ENCODE data around the gene ZEB2. TPM values are rescaled to one million over a fixed set of nuclear protein-coding genes. Genes with fewer than 3 reads are reported as not detected.

The ZEB2 gene
- total RNA-seq, 1 experiment from 2014 or later, result 1.7 TPM

- in situ Hi-C loops (cut with HindIII; ENCODE audit: low pct_unique_long_range_greater_than_20kb, low sequenced_read_pairs), result no loop called here
Measured at GRCh38 chr2:144464730-144465129, 55.2 kb downstream of the ZEB2 start.

GRCh38 chr2:144463266-144463665 lies 56.7 kb downstream of the ZEB2 start:
- in situ Hi-C loops (cut with HindIII; ENCODE audit: low pct_unique_long_range_greater_than_20kb, low sequenced_read_pairs), result no loop called here
- no peak for DNase-seq (ENCODE audit: low read depth)

More at GRCh38 chr2:144464730-144465129, 55.2 kb downstream of the ZEB2 start:
- no peak for DNase-seq (ENCODE audit: low read depth)

- in situ Hi-C loops (cut with HindIII; ENCODE audit: low pct_unique_long_range_greater_than_20kb, low sequenced_read_pairs), result no loop called here
- no peak for DNase-seq (ENCODE audit: low read depth)
Measured at GRCh38 chr2:144462266-144462665, 57.7 kb downstream of the ZEB2 start.

- in situ Hi-C loops (cut with HindIII; ENCODE audit: low pct_unique_long_range_greater_than_20kb, low sequenced_read_pairs), result no loop called here
- DNase-seq (ENCODE audit: low read depth), result no peak
Measured at GRCh38 chr2:144461308-144461766, 58.6 kb downstream of the ZEB2 start.

DNA sequence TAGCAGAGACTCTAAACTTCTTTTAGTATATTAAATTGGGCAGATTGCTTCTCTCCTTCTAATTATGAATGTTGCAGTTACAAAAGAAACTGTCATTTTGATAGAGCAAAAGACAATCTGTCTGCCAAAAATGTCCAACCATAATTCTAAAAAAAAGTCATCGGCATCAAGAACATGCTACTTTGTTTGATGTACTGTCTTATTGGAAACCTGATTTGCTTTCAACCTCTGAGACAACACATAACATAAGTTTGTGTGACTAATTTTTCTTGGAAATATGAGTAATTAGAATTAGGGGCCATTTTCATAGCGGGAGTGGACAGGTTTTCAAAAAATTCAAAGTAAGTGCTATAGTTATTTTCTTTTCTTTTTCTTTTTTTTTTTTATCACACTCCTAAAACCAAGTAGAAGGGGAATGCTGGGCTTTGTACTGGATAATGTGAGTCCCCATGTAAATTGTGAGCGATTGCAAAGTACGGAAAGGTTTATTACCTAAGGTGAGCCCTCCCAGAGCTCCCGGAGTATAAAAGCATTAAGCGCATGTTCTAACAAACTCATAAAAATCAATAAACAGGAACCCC lies 59.1 kb downstream of the ZEB2 start:
- in situ Hi-C loops (cut with HindIII; ENCODE audit: low pct_unique_long_range_greater_than_20kb, low sequenced_read_pairs), result no loop called here

GRCh38 chr2:144459937-144460336 lies 60.0 kb downstream of the ZEB2 start:
- DNase-seq (ENCODE audit: low read depth), result no peak
- in situ Hi-C loops (cut with HindIII; ENCODE audit: low pct_unique_long_range_greater_than_20kb, low sequenced_read_pairs), result no loop called here

More for the DNA sequence above, 59.1 kb downstream of the ZEB2 start:
- no peak for DNase-seq (ENCODE audit: low read depth)

DNA sequence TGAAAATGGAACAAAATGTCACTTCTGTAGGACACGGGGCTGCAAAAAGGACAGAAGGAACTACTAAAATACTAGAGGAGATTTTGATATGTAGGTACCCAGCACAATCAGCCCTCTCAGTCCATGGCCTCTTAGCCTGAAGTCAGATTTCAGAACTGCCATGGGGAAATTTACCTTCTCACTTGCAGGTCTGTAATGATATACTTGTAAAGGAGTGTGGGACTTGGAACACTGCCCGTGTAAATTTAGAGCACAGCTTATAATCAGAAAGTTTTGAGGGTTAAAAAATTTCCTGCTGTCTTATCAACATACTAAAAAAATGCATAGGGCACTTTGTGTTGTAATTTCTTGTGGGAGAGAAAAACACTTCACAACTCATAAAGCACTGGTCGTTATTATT lies 60.6 kb downstream of the ZEB2 start:
- no peak for DNase-seq (ENCODE audit: low read depth)
- in situ Hi-C loops (cut with HindIII; ENCODE audit: low pct_unique_long_range_greater_than_20kb, low sequenced_read_pairs), result no loop called here

GRCh38 chr2:144458541-144458940 lies 61.4 kb downstream of the ZEB2 start:
- no peak for DNase-seq (ENCODE audit: low read depth)
- in situ Hi-C loops (cut with HindIII; ENCODE audit: low pct_unique_long_range_greater_than_20kb, low sequenced_read_pairs), result no loop called here

DNA sequence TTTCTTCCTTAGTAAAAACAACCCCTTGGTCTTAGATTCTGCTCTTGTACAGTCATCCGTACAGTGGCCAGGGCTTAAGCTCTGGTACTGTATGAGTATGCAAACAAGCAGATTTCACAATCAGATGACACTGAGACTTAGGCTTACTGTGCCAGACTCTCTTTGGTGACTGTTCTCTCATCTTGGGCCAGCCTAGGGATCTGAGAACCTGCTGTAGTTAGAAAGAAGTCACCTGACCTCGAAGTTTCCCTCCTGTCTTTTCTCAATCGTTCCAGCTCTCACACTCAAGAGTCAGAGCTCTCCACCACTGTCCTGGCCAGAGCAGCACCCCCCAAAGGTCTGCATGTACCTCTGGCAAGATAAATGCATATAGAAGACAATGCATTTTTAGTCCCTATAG lies 63.2 kb downstream of the ZEB2 start:
- in situ Hi-C loops (cut with HindIII; ENCODE audit: low pct_unique_long_range_greater_than_20kb, low sequenced_read_pairs), result no loop called here
- no peak for DNase-seq (ENCODE audit: low read depth)

GRCh38 chr2:144455987-144456386 lies 63.9 kb downstream of the ZEB2 start:
- in situ Hi-C loops (cut with HindIII; ENCODE audit: low pct_unique_long_range_greater_than_20kb, low sequenced_read_pairs), result no loop called here
- DNase-seq (ENCODE audit: low read depth), result no peak

- no peak for DNase-seq (ENCODE audit: low read depth)
- in situ Hi-C loops (cut with HindIII; ENCODE audit: low pct_unique_long_range_greater_than_20kb, low sequenced_read_pairs), result no loop called here
Measured at GRCh38 chr2:144454466-144455287, 65.2 kb downstream of the ZEB2 start.

- in situ Hi-C loops (cut with HindIII; ENCODE audit: low pct_unique_long_range_greater_than_20kb, low sequenced_read_pairs), result no loop called here
- no peak for DNase-seq (ENCODE audit: low read depth)
Measured at GRCh38 chr2:144453486-144454158, 66.3 kb downstream of the ZEB2 start.

GRCh38 chr2:144452989-144453336 lies 67.0 kb downstream of the ZEB2 start:
- in situ Hi-C loops (cut with HindIII; ENCODE audit: low pct_unique_long_range_greater_than_20kb, low sequenced_read_pairs), result no loop called here
- no peak for DNase-seq (ENCODE audit: low read depth)

DNA sequence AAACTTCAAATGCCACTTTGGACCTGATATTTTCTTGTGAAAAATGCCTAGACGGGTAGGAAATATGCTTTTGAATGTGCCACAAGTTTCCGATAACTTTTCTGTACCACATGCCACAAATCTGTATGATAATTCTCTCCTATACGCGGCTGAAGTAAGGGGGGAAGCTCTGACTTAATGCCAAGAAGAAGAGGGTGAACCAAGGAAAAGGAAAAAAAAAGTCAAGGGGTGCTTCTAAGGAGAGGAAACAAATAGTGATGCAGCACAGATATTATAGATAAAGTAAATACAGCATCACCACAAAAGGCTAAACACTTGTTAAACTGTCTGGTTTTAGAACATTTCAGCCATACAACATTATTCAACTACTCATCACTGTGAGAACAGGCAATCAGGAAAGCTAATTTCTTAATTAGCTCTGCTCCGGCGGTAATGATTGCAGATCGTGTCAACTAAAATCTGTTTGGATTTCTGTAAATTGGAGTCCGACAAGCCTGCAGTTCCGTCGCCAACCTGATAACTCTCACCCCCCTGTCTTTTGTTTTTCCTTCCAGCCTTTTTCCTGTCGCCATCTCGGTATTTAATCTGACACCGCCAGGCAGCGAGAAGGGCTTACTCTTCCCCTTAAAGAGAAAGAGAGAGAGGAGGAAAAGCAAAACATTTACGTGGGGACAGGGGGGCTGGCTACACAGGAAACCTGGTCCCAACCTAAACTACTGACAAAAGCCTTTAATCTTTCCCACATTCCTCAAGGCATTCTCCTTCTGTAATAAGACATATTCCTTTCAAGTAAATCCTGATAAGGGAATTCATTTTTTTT lies 67.5 kb downstream of the ZEB2 start:
- DNase-seq (ENCODE audit: low read depth), result no peak
- in situ Hi-C loops (cut with HindIII; ENCODE audit: low pct_unique_long_range_greater_than_20kb, low sequenced_read_pairs), result no loop called here

GRCh38 chr2:144451443-144451842 lies 68.5 kb downstream of the ZEB2 start:
- no peak for DNase-seq (ENCODE audit: low read depth)
- in situ Hi-C loops (cut with HindIII; ENCODE audit: low pct_unique_long_range_greater_than_20kb, low sequenced_read_pairs), result no loop called here

GRCh38 chr2:144449028-144449406 lies 70.9 kb downstream of the ZEB2 start:
- in situ Hi-C loops (cut with HindIII; ENCODE audit: low pct_unique_long_range_greater_than_20kb, low sequenced_read_pairs), result no loop called here
- no peak for DNase-seq (ENCODE audit: low read depth)

DNA sequence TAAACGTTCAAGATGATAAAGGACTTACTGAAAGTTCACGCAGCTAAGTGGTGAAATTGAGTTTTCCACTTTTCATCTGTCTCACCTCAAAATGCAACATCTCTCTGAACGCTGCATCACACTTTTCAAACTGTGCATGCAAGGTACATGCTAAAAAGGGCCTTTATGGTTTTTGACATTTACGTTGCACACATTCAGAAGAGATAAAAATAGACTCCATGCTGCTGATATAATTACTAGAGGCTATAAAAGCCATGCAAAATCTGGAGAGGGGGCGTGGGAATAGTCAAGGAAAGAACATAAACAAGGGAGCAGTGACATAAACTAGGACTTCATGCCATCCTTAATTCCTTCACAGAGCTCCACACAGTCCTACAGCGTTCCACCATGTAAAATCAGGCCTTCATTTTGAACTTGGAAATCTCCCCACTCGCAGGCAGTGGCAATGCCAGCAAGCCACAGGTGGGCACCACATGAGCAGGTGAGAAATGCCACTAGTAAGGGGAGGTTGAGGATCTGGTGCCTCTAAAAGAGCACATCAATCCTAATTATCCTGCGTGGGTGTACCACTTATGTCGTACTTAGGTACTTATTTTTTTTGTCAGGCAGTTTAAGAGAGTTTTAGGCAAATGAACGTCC lies 71.4 kb downstream of the ZEB2 start:
- no peak for DNase-seq (ENCODE audit: low read depth)
- in situ Hi-C loops (cut with HindIII; ENCODE audit: low pct_unique_long_range_greater_than_20kb, low sequenced_read_pairs), result no loop called here

- in situ Hi-C loops (cut with HindIII; ENCODE audit: low pct_unique_long_range_greater_than_20kb, low sequenced_read_pairs), result no loop called here
- no peak for DNase-seq (ENCODE audit: low read depth)
Measured at GRCh38 chr2:144447535-144447934, 72.4 kb downstream of the ZEB2 start.

All from Caki2 (cell line).